A549 (cell line): ENCODE data around the gene PML. TPM values are rescaled to one million over a fixed set of nuclear protein-coding genes. Genes with fewer than 3 reads are reported as not detected.

Experiments
- ATAC-seq, 2 experiments: fragments of 200-7000 bp in 1 of 2; fragments of >200 bp in 1 of 2; cut with Nextera tagmentation in 1 of 2; cut with Tn5 transposase in 1 of 2; 3 replicates each; pipeline versions ENCODE4 v1.8.0 to v1.9.1; 2018 to 2020; ENCODE audit warnings: mild to moderate bottlenecking in 1 of 2, moderate library complexity in 1 of 2
- CTCF ChIA-PET: fragments of 300-600 bp; sonication (Branson Sonifier 250); formaldehyde crosslinking; extraction: SDS; loops from one replicate; lab custom pipeline; 2021; ENCODE audit warnings: antibody characterized with exemption, inconsistent platforms; lab: Yijun Ruan, JAX
- POLR2A ChIA-PET: fragments of 350-600 bp; formaldehyde crosslinking; extraction: SDS; loops from one replicate; lab custom pipeline; 2021; ENCODE audit warnings: antibody characterized with exemption, inconsistent platforms; lab: Yijun Ruan, JAX
- DNase-seq, 2 experiments: peaks; one replicate each; pipeline versions ENCODE4 v3.0.0 to v3.0.0-alpha.2; 2011 to 2016; ENCODE audit warnings: low read depth in 1 of 2, low spot score in 1 of 2
- FAIRE-seq: peaks from 2 replicates; lab custom pipeline; 2011; peaks lifted over from hg19 to GRCh38; lab: Jason Lieb, UNC
- H3K27ac ChIP-seq, 2 experiments: fragments of >200 bp; sonication (Bioruptor Twin); formaldehyde crosslinking; 3 replicates each; pipeline ENCODE4 v1.5.1; 2016 to 2017
- H3K4me1 ChIP-seq: fragments of >200 bp; sonication (Bioruptor Twin); formaldehyde crosslinking; 3 replicates; pipeline ENCODE4 v1.6.1; 2016
- H3K4me2 ChIP-seq: fragments of >200 bp; sonication (Bioruptor Twin); formaldehyde crosslinking; 3 replicates; pipeline ENCODE4 v1.6.1; 2016
- H3K4me3 ChIP-seq: fragments of >200 bp; sonication (Bioruptor Twin); formaldehyde crosslinking; 3 replicates; pipeline ENCODE4 v1.5.1; 2016
- H3K9me3 ChIP-seq: fragments of >200 bp; sonication (Bioruptor Twin); formaldehyde crosslinking; 3 replicates; pipeline ENCODE4 v1.6.1; 2016
- BCL3 ChIP-seq: fragments of >200 bp; sonication (Bioruptor Twin); formaldehyde crosslinking; IDR thresholded peaks from 3 replicates; pipeline ENCODE4 v1.6.1; 2016
- CBX2 ChIP-seq: fragments of 200-600 bp; sonication (generic); IDR thresholded peaks from 2 replicates; pipeline ENCODE4 v1.6.1; 2016; ENCODE audit warnings: low read depth, mild to moderate bottlenecking, borderline replicate concordance
- CHD2 ChIP-seq: fragments of 150-350 bp; IDR thresholded peaks from 2 replicates; pipeline ENCODE4 v1.6.1; 2014; ENCODE audit warnings: low read length; ENCODE audit not compliant: partially characterized antibody
- EP300 ChIP-seq, 2 experiments: fragments of >200 bp; sonication (Bioruptor Twin); formaldehyde crosslinking; IDR thresholded peaks; 2 replicates in 1 of 2; 3 replicates in 1 of 2; pipeline ENCODE4 v1.6.1; 2016 to 2017
- FOSB ChIP-seq: fragments of 250-450 bp; sonication (Bioruptor Pico); IDR thresholded peaks from 2 replicates; pipeline ENCODE4 v1.5.0; 2020; ENCODE audit warnings: mild to moderate bottlenecking, moderate library complexity
- GATA3 ChIP-seq: IDR thresholded peaks from 2 replicates; pipeline ENCODE4 v1.6.1; 2012; ENCODE audit warnings: borderline replicate concordance
- HOXA7 ChIP-seq: fragments of 250-450 bp; sonication (Bioruptor Pico); IDR thresholded peaks from 2 replicates; pipeline ENCODE4 v1.5.0; 2020; ENCODE audit warnings: mild to moderate bottlenecking, moderate library complexity
- MAFK ChIP-seq: fragments of 450-650 bp; IDR thresholded peaks from 2 replicates; pipeline ENCODE4 v1.6.1; 2014; ENCODE audit not compliant: partially characterized antibody
- MAZ ChIP-seq: fragments of 150-350 bp; IDR thresholded peaks from 2 replicates; pipeline ENCODE4 v1.6.1; 2014; ENCODE audit warnings: antibody characterized with exemption, low read depth, low read length, borderline replicate concordance
- MYC ChIP-seq: IDR thresholded peaks from 2 replicates; pipeline ENCODE4 v1.6.1; 2012; ENCODE audit warnings: mild to moderate bottlenecking, inconsistent platforms, low read length, improper control_type of control experiment, borderline replicate concordance
- NFE2L2 ChIP-seq: fragments of 150-350 bp; conservative IDR thresholded peaks from 2 replicates; pipeline ENCODE4 v1.6.1; 2014; ENCODE audit warnings: low read length
- NPAS2 ChIP-seq: fragments of 250-450 bp; sonication (Bioruptor Pico); IDR thresholded peaks from 2 replicates; pipeline ENCODE4 v1.8.0; 2022; ENCODE audit warnings: mild to moderate bottlenecking, moderate library complexity, borderline replicate concordance
- PHF8 ChIP-seq: fragments of 200-600 bp; sonication (generic); IDR thresholded peaks from 2 replicates; pipeline ENCODE4 v1.6.1; 2016; ENCODE audit warnings: low read depth, mild to moderate bottlenecking, antibody characterized with exemption, moderate library complexity, borderline replicate concordance
- POLR2AphosphoS2 ChIP-seq: conservative IDR thresholded peaks from 2 replicates; pipeline ENCODE4 v1.6.1; 2012; ENCODE audit warnings: low read length, improper control_type of control experiment, inconsistent platforms
- RNF2 ChIP-seq: fragments of 200-600 bp; sonication (generic); IDR thresholded peaks from 2 replicates; pipeline ENCODE4 v1.6.1; 2016; ENCODE audit warnings: low read depth, mild to moderate bottlenecking, antibody characterized with exemption, moderate library complexity, borderline replicate concordance
- TP53 ChIP-seq: fragments of 250-450 bp; sonication (Bioruptor Pico); IDR thresholded peaks from 2 replicates; pipeline ENCODE4 v1.5.0; 2021; ENCODE audit warnings: mild to moderate bottlenecking, moderate library complexity
- USF2 ChIP-seq: fragments of 450-650 bp; IDR thresholded peaks from 2 replicates; pipeline ENCODE4 v1.6.1; 2014; ENCODE audit warnings: antibody characterized with exemption
- ZNF302 ChIP-seq: fragments of 250-450 bp; sonication (Bioruptor Pico); IDR thresholded peaks from 2 replicates; pipeline ENCODE4 v1.9.0; 2021; ENCODE audit warnings: inconsistent platforms, mild to moderate bottlenecking, moderate library complexity
- WGBS: methylation state at CpG from one replicate; pipeline ENCODE4 v1.1.6; 2017; ENCODE audit errors: missing lambda C conversion rate; 5-methylcytosine and 5-hydroxymethylcytosine counted together
- polyA plus RNA-seq, 4 experiments: library from polyadenylated mRNA; depleted of rRNA in 3 of 4; stranded (reverse); fragments of >200 nt; fragmentation: RNase III in 1 of 4; extraction: RNeasy Plus Mini Kit Qiagen cat#74134 plus additional on column Dnase treatment in 1 of 4; gene quantifications; 2 replicates in 3 of 4; 3 replicates in 1 of 4; pipeline ENCODE4 v1.2.3, GENCODE V29; 2011 to 2017
- TF ChIP-seq, protein P1 (sequence below): fragments of 150-350 bp; IDR thresholded peaks from 2 replicates; pipeline ENCODE4 v1.6.1; 2014; ENCODE audit warnings: low read depth, mild to moderate bottlenecking, low read length
- TF ChIP-seq, protein P2 (sequence below): IDR thresholded peaks from 2 replicates; pipeline ENCODE4 v1.6.1; 2012; ENCODE audit warnings: low read depth, borderline replicate concordance
- TF ChIP-seq, protein P3 (sequence below): fragments of 250-450 bp; sonication (Bioruptor Pico); IDR thresholded peaks from 2 replicates; pipeline ENCODE4 v1.5.0; 2020; ENCODE audit warnings: low read depth, mild to moderate bottlenecking, moderate library complexity
- TF ChIP-seq, protein P4 (sequence below): fragments of >200 bp; sonication (Bioruptor Twin); formaldehyde crosslinking; IDR thresholded peaks from 3 replicates; pipeline ENCODE4 v1.5.1; 2016
- TF ChIP-seq, protein P5 (sequence below): fragments of 200-600 bp; sonication (generic); IDR thresholded peaks from 2 replicates; pipeline ENCODE4 v1.6.1; 2016; ENCODE audit warnings: antibody characterized with exemption, mild to moderate bottlenecking, moderate library complexity

The PML gene
- polyA plus RNA-seq, 2 of the 4 experiments (the other 2 are of a cell fraction) = 2.1 to 8.5 TPM

DNA sequence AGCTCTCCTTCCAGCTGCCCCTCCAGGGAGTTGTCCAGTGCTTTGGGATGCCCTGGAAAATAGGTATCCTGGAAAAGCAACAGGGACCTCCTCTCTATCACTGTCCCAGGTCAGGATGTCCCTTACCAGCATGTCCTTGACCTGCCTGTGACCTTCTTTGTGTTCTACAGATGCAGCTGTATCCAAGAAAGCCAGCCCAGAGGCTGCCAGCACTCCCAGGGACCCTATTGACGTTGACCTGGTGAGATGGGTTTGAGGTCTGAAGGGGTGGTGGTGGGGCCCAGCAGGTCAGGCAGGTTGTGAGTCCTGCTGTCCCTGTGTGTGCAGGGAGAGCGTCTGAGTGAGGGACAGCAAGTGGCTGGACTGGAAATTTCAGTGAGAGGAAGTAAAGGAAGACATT is 30.2 kb downstream of the PML start:
- CTCF ChIA-PET = interaction anchor here (0.9 to 2.8 kb wide), 4 partner anchors 13 to 59 kb away, joined by 3 to 15 read pairs (median 4); no protein-coding TSS in a partner anchor
- POLR2A ChIA-PET = no interaction called here
- no peak overlapping the region for H3K27ac ChIP-seq
- H3K4me3 ChIP-seq = no peak overlapping the region
- FAIRE-seq (no peak), DNase-seq (no peak), ATAC-seq (no peak)
- 100% methylated on average over 1 of the region's 2 CpGs for WGBS
- H3K9me3 ChIP-seq = no peaks in the 10 kb centered on the region
- H3K4me1 ChIP-seq = no peaks in the 10 kb centered on the region
- no peak overlapping the region for H3K4me2 ChIP-seq
- TF ChIP-seq CHD2 (no peak), NFE2L2 (no peak)
- TF ChIP-seq, protein P1, sequence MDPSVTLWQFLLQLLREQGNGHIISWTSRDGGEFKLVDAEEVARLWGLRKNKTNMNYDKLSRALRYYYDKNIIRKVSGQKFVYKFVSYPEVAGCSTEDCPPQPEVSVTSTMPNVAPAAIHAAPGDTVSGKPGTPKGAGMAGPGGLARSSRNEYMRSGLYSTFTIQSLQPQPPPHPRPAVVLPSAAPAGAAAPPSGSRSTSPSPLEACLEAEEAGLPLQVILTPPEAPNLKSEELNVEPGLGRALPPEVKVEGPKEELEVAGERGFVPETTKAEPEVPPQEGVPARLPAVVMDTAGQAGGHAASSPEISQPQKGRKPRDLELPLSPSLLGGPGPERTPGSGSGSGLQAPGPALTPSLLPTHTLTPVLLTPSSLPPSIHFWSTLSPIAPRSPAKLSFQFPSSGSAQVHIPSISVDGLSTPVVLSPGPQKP = no peak

GRCh38 chr15:74025436-74025835 is 30.9 kb downstream of the PML start:
- 92% methylated on average over 5 of the region's 5 CpGs for WGBS
- ATAC-seq (no peak), DNase-seq (no peak), FAIRE-seq (no peak)
- ChIA-PET POLR2A (no interaction called here), CTCF (interaction anchor here (0.5 to 2.8 kb wide), 4 partner anchors 12 to 297 kb away, joined by 3 to 15 read pairs (median 3); no protein-coding TSS in a partner anchor)
- no peak overlapping the region for H3K27ac ChIP-seq
- no peak overlapping the region for H3K4me2 ChIP-seq
- no peaks in the 10 kb centered on the region for H3K9me3 ChIP-seq
- H3K4me1 ChIP-seq = no peaks in the 10 kb centered on the region
- no peak overlapping the region for H3K4me3 ChIP-seq
- TF ChIP-seq MAZ = no peak
- TF ChIP-seq, protein P2, sequence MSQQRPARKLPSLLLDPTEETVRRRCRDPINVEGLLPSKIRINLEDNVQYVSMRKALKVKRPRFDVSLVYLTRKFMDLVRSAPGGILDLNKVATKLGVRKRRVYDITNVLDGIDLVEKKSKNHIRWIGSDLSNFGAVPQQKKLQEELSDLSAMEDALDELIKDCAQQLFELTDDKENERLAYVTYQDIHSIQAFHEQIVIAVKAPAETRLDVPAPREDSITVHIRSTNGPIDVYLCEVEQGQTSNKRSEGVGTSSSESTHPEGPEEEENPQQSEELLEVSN = no peak
- TF ChIP-seq, protein P3, sequence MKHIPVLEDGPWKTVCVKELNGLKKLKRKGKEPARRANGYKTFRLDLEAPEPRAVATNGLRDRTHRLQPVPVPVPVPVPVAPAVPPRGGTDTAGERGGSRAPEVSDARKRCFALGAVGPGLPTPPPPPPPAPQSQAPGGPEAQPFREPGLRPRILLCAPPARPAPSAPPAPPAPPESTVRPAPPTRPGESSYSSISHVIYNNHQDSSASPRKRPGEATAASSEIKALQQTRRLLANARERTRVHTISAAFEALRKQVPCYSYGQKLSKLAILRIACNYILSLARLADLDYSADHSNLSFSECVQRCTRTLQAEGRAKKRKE (CRISPR knock-in tag) = no peak
- TF ChIP-seq NPAS2 (CRISPR knock-in tag) = no peak
- no peak for TF ChIP-seq ZNF302
- TF ChIP-seq MYC = no peak
- no peak for TF ChIP-seq EP300 (IDR thresholded peaks at IDR 0.05)
- TF ChIP-seq GATA3 = no peak
- TF ChIP-seq, protein P4, sequence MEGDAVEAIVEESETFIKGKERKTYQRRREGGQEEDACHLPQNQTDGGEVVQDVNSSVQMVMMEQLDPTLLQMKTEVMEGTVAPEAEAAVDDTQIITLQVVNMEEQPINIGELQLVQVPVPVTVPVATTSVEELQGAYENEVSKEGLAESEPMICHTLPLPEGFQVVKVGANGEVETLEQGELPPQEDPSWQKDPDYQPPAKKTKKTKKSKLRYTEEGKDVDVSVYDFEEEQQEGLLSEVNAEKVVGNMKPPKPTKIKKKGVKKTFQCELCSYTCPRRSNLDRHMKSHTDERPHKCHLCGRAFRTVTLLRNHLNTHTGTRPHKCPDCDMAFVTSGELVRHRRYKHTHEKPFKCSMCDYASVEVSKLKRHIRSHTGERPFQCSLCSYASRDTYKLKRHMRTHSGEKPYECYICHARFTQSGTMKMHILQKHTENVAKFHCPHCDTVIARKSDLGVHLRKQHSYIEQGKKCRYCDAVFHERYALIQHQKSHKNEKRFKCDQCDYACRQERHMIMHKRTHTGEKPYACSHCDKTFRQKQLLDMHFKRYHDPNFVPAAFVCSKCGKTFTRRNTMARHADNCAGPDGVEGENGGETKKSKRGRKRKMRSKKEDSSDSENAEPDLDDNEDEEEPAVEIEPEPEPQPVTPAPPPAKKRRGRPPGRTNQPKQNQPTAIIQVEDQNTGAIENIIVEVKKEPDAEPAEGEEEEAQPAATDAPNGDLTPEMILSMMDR = no peak
- TF ChIP-seq CBX2 = no peak
- no peak for TF ChIP-seq MAFK
- TF ChIP-seq, protein P5, sequence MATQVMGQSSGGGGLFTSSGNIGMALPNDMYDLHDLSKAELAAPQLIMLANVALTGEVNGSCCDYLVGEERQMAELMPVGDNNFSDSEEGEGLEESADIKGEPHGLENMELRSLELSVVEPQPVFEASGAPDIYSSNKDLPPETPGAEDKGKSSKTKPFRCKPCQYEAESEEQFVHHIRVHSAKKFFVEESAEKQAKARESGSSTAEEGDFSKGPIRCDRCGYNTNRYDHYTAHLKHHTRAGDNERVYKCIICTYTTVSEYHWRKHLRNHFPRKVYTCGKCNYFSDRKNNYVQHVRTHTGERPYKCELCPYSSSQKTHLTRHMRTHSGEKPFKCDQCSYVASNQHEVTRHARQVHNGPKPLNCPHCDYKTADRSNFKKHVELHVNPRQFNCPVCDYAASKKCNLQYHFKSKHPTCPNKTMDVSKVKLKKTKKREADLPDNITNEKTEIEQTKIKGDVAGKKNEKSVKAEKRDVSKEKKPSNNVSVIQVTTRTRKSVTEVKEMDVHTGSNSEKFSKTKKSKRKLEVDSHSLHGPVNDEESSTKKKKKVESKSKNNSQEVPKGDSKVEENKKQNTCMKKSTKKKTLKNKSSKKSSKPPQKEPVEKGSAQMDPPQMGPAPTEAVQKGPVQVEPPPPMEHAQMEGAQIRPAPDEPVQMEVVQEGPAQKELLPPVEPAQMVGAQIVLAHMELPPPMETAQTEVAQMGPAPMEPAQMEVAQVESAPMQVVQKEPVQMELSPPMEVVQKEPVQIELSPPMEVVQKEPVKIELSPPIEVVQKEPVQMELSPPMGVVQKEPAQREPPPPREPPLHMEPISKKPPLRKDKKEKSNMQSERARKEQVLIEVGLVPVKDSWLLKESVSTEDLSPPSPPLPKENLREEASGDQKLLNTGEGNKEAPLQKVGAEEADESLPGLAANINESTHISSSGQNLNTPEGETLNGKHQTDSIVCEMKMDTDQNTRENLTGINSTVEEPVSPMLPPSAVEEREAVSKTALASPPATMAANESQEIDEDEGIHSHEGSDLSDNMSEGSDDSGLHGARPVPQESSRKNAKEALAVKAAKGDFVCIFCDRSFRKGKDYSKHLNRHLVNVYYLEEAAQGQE = no peak
- no peak for TF ChIP-seq TP53
- TF ChIP-seq HOXA7 (CRISPR knock-in tag) = no peak
- no peak for TF ChIP-seq PHF8
- no peak for TF ChIP-seq USF2
- TF ChIP-seq POLR2AphosphoS2 = no peak
- no peak for TF ChIP-seq FOSB (CRISPR knock-in tag)
- no peak for TF ChIP-seq BCL3
- TF ChIP-seq RNF2 = no peak
